SU-DHL-6 (cell line): ENCODE data around the gene NAA80.

Experiments used
- H2AFZ ChIP-seq: fragments of 200-600 bp; sonication (generic); 2 replicates; pipeline ENCODE4 v1.6.1; 2014; ENCODE audit warnings: low read depth, mild to moderate bottlenecking, moderate library complexity, mixed read lengths, antibody characterized with exemption, low read length; ENCODE audit not compliant: severe bottlenecking
- H3F3A ChIP-seq: fragments of 200-600 bp; shearing (Covaris generic); 2 replicates; pipeline ENCODE4 v1.6.0; 2016; ENCODE audit warnings: antibody characterized with exemption, mild to moderate bottlenecking; ENCODE audit not compliant: insufficient read depth
- H3K27ac ChIP-seq: fragments of 200-600 bp; sonication (generic); 2 replicates; pipeline ENCODE4 v1.5.1; 2016; ENCODE audit warnings: low read depth, mild to moderate bottlenecking, low read length, moderate library complexity, mixed read lengths
- H3K27me3 ChIP-seq: fragments of 200-600 bp; sonication (generic), shearing (Covaris generic); 2 replicates; pipeline ENCODE4 v1.6.0; 2014; ENCODE audit warnings: mild to moderate bottlenecking, low read length
- H3K36me3 ChIP-seq: fragments of 200-600 bp; sonication (generic); 2 replicates; pipeline ENCODE4 v1.6.1; 2014; ENCODE audit warnings: mild to moderate bottlenecking, low read length, mixed read lengths
- H3K4me2 ChIP-seq: fragments of 300-600, 200-600 bp; shearing (Covaris generic), sonication (generic); 2 replicates; pipeline ENCODE4 v1.6.0; 2014; ENCODE audit warnings: low read length, low read depth, mild to moderate bottlenecking; ENCODE audit not compliant: poor library complexity, severe bottlenecking
- H3K4me3 ChIP-seq: fragments of 200-600 bp; sonication (generic); 2 replicates; pipeline ENCODE4 v1.5.1; 2014; ENCODE audit warnings: antibody characterized with exemption, low read length, mild to moderate bottlenecking, mixed read lengths; ENCODE audit not compliant: insufficient read depth, poor library complexity, severe bottlenecking
- H3K79me2 ChIP-seq: fragments of 200-600 bp; sonication (generic); 2 replicates; pipeline ENCODE4 v1.6.1; 2014; ENCODE audit warnings: mild to moderate bottlenecking, low read length, moderate library complexity; ENCODE audit not compliant: insufficient read depth
- H3K9ac ChIP-seq: fragments of 200-600 bp; sonication (generic); 2 replicates; pipeline ENCODE4 v1.7.0; 2014; ENCODE audit warnings: mild to moderate bottlenecking, low read length
- H3K9me2 ChIP-seq: fragments of 200-600 bp; sonication (generic); replicated peaks from 2 replicates; pipeline ENCODE4 v1.6.1; 2014; ENCODE audit warnings: low read length; ENCODE audit not compliant: insufficient read depth
- H3K9me3 ChIP-seq: fragments of 200-600 bp; sonication (generic); 2 replicates; pipeline ENCODE4 v1.6.1; 2014; ENCODE audit warnings: low read length, mixed read lengths; ENCODE audit not compliant: insufficient read depth
- H4K20me1 ChIP-seq: fragments of 200-600 bp; sonication (generic); 2 replicates; pipeline ENCODE4 v1.6.1; 2014; ENCODE audit warnings: low read depth, mild to moderate bottlenecking, antibody characterized with exemption, low read length, moderate library complexity, mixed read lengths
- EZH2phosphoT487 ChIP-seq: fragments of 200-600 bp; sonication (generic), shearing (Covaris generic); conservative IDR thresholded peaks from 2 replicates; pipeline ENCODE4 v1.6.1; 2018; ENCODE audit warnings: mild to moderate bottlenecking, antibody characterized with exemption, low read length, moderate library complexity, mixed read lengths
- TF ChIP-seq, protein P1 (sequence below): fragments of 200-600 bp; sonication (generic); IDR thresholded peaks from one replicate; pipeline ENCODE4 v1.5.1; 2017; ENCODE audit warnings: antibody characterized with exemption, mild to moderate bottlenecking, low read length, moderate library complexity; ENCODE audit not compliant: insufficient read depth, poor library complexity, severe bottlenecking

The NAA80 gene

GRCh38 chr3:50246517-50246954 lies 52.7 kb downstream of the NAA80 start:
- Histone ChIP-seq H3K9me2 (no peaks in the 10 kb centered on the region), H3K4me2 (peak overlapping the region; percentile 48), H2AFZ (no peak overlapping the region), H3K9me3 (no peaks in the 10 kb centered on the region), H4K20me1 (no peaks in the 10 kb centered on the region), H3K27me3 (no peaks in the 10 kb centered on the region), H3K9ac (peak overlapping the region; percentile 44), H3K79me2 (peaks cover 75% of the 10 kb centered on the region), H3K36me3 (no peaks in the 10 kb centered on the region), H3F3A (peaks cover 10% of the 10 kb centered on the region), H3K27ac (no peak overlapping the region), H3K4me3 (no peak overlapping the region)
- no peak for TF ChIP-seq EZH2phosphoT487
- TF ChIP-seq, protein P1, sequence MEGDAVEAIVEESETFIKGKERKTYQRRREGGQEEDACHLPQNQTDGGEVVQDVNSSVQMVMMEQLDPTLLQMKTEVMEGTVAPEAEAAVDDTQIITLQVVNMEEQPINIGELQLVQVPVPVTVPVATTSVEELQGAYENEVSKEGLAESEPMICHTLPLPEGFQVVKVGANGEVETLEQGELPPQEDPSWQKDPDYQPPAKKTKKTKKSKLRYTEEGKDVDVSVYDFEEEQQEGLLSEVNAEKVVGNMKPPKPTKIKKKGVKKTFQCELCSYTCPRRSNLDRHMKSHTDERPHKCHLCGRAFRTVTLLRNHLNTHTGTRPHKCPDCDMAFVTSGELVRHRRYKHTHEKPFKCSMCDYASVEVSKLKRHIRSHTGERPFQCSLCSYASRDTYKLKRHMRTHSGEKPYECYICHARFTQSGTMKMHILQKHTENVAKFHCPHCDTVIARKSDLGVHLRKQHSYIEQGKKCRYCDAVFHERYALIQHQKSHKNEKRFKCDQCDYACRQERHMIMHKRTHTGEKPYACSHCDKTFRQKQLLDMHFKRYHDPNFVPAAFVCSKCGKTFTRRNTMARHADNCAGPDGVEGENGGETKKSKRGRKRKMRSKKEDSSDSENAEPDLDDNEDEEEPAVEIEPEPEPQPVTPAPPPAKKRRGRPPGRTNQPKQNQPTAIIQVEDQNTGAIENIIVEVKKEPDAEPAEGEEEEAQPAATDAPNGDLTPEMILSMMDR: peak; percentile 19
